OCI-LY7 (cell line): Measurements from ENCODE around the gene IFI6. TPM values are rescaled to one million over a fixed set of nuclear protein-coding genes. Genes with fewer than 3 reads are reported as not detected.

Experiments used
- BruUV-seq: library from RNA; stranded (reverse); fragments of 400-500 nt; replicated peaks from 2 replicates; lab custom pipeline; 2021; lab: Mats Ljungman, UMichigan
- CTCF ChIA-PET: fragments of 300-600 bp; sonication (Branson Sonifier 250); formaldehyde crosslinking; loops from one replicate; lab custom pipeline; 2022; ENCODE audit warnings: antibody characterized with exemption; ENCODE audit not compliant: unreplicated experiment; lab: Charles Lee
- POLR2A ChIA-PET: fragments of 300-600 bp; sonication (Branson Sonifier 250); formaldehyde crosslinking; loops from one replicate; lab custom pipeline; 2022; ENCODE audit warnings: antibody characterized with exemption; lab: Charles Lee
- DNase-seq: peaks from one replicate; pipeline ENCODE4 v3.0.0-alpha.2; 2015; ENCODE audit warnings: low spot score
- H2AFZ ChIP-seq: fragments of 200-600 bp; sonication (generic), shearing (Covaris generic); 2 replicates; pipeline ENCODE4 v1.6.1; 2014; ENCODE audit warnings: mild to moderate bottlenecking, antibody characterized with exemption, low read length, moderate library complexity
- H3K27ac ChIP-seq: fragments of 200-600 bp; sonication (generic); 2 replicates; pipeline ENCODE4 v1.5.1; 2014; ENCODE audit warnings: mixed run types, low read depth, mild to moderate bottlenecking, moderate library complexity, low read length, inconsistent platforms; ENCODE audit not compliant: poor library complexity, severe bottlenecking
- H3K36me3 ChIP-seq: fragments of 200-600 bp; sonication (generic); 2 replicates; pipeline ENCODE4 v1.6.1; 2014; ENCODE audit warnings: mild to moderate bottlenecking, antibody characterized with exemption, low read length, moderate library complexity, mixed read lengths; ENCODE audit not compliant: insufficient read depth
- H3K4me1 ChIP-seq: fragments of 200-600 bp; sonication (generic); 2 replicates; pipeline ENCODE4 v1.5.1; 2014; ENCODE audit warnings: mild to moderate bottlenecking, low read length; ENCODE audit not compliant: insufficient read depth, poor library complexity, severe bottlenecking
- H3K4me2 ChIP-seq: fragments of 200-600 bp; sonication (generic); 2 replicates; pipeline ENCODE4 v1.6.1; 2014; ENCODE audit warnings: mild to moderate bottlenecking, low read length
- H3K4me3 ChIP-seq: fragments of 200-600 bp; sonication (generic); 2 replicates; pipeline ENCODE4 v1.5.1; 2014; ENCODE audit warnings: mild to moderate bottlenecking, low read depth, low read length; ENCODE audit not compliant: poor library complexity, severe bottlenecking
- H3K79me2 ChIP-seq: fragments of 200-600 bp; sonication (generic); 2 replicates; pipeline ENCODE4 v1.6.1; 2016; ENCODE audit warnings: low read depth, mild to moderate bottlenecking, low read length, moderate library complexity, mixed read lengths; ENCODE audit not compliant: insufficient read depth
- H3K9me2 ChIP-seq: fragments of 200-600 bp; sonication (generic); 2 replicates; pipeline ENCODE4 v1.6.1; 2016; ENCODE audit warnings: mild to moderate bottlenecking, low read length, mixed read lengths; ENCODE audit not compliant: insufficient read depth
- H3K9me3 ChIP-seq: fragments of 200-600 bp; sonication (generic); 2 replicates; pipeline ENCODE4 v1.6.1; 2014; ENCODE audit warnings: mild to moderate bottlenecking, mixed run types, low read length, mixed read lengths
- H4K20me1 ChIP-seq: fragments of 200-600 bp; sonication (generic); 2 replicates; pipeline ENCODE4 v1.6.1; 2014; ENCODE audit warnings: mild to moderate bottlenecking, antibody characterized with exemption, low read length, moderate library complexity, mixed read lengths; ENCODE audit not compliant: insufficient read depth
- CTCF ChIP-seq: fragments of 200-600 bp; sonication (generic); conservative IDR thresholded peaks from 2 replicates; pipeline ENCODE4 v1.5.1; 2014; ENCODE audit warnings: mild to moderate bottlenecking, antibody characterized with exemption, low read length, moderate library complexity, mixed read lengths
- EZH2phosphoT487 ChIP-seq: fragments of 200-600 bp; sonication (generic); IDR thresholded peaks from 2 replicates; pipeline ENCODE4 v1.6.1; 2018; ENCODE audit warnings: low read depth, borderline replicate concordance, mild to moderate bottlenecking, mixed run types, antibody characterized with exemption, low read length, moderate library complexity, mixed read lengths
- intact Hi-C: fragments of 100-400 bp; cut with micrococcal nuclease; formaldehyde crosslinking; loops from one replicate; pipeline ENCODE4 v1.10.0; 2022; ENCODE audit not compliant: unreplicated experiment
- total RNA-seq, 2 experiments: library from RNA; depleted of rRNA in 1 of 2; stranded (reverse); fragments of >200 nt in 1 of 2; shearing (Covaris generic) in 1 of 2; gene quantifications; 2 replicates each; pipeline ENCODE4 v1.2.3, GENCODE V29; 2014 to 2022

The IFI6 gene
- total RNA-seq, 2 experiments from 2014 or later = 6.0 to 7.7 TPM

GRCh38 chr1:27662261-27662660 lies 9.7 kb downstream of the IFI6 start:
- no peaks in the 10 kb centered on the region for H3K36me3 ChIP-seq
- peak overlapping the region; percentile 90 for H3K4me2 ChIP-seq
- peak overlapping the region; percentile 85 for H3K27ac ChIP-seq
- no peaks in the 10 kb centered on the region for H4K20me1 ChIP-seq
- CTCF ChIA-PET = interaction anchor here (0.6 to 1.9 kb wide), 4 partner anchors 19 to 366 kb away, joined by 3 to 26 read pairs (median 6); no protein-coding TSS in a partner anchor
- POLR2A ChIA-PET = interaction anchor here (0.7 to 3.8 kb wide), 8 partner anchors 13 to 501 kb away, joined by 3 to 34 read pairs (median 5); no protein-coding TSS in a partner anchor
- H3K9me2 ChIP-seq = no peaks in the 10 kb centered on the region
- H3K79me2 ChIP-seq = no peaks in the 10 kb centered on the region
- peak overlapping the region; percentile 54 for H3K4me3 ChIP-seq
- TF ChIP-seq EZH2phosphoT487 (no peak), CTCF (no peak)
- peaks cover 55% of the 10 kb centered on the region for H3K4me1 ChIP-seq
- no TSS peak for BruUV-seq
- no peaks in the 10 kb centered on the region for H3K9me3 ChIP-seq
- intact Hi-C loops = loop anchor here (2.0 to 10.0 kb wide), 3 partner anchors 31 to 337 kb away; partner anchors contain the start of gene TMEM222
- DNase-seq = no peak
- H2AFZ ChIP-seq = peak overlapping the region; percentile 65; the same call in 1 of the 2 replicates

GRCh38 chr1:27661412-27662075 lies 10.4 kb downstream of the IFI6 start:
- Histone ChIP-seq H3K4me3 (no peak overlapping the region), H3K9me2 (no peaks in the 10 kb centered on the region), H3K36me3 (no peaks in the 10 kb centered on the region), H3K79me2 (no peaks in the 10 kb centered on the region), H3K4me1 (peaks cover 55% of the 10 kb centered on the region), H2AFZ (no peak overlapping the region), H4K20me1 (no peaks in the 10 kb centered on the region), H3K27ac (peak overlapping the region; percentile 38), H3K9me3 (no peaks in the 10 kb centered on the region), H3K4me2 (no peak overlapping the region; the same call in 1 of the 2 replicates)
- BruUV-seq = no TSS peak
- ChIA-PET CTCF (interaction anchor here (0.6 to 1.9 kb wide), 5 partner anchors 52 to 367 kb away, joined by 3 to 26 read pairs (median 4); no protein-coding TSS in a partner anchor), POLR2A (interaction anchor here (0.6 to 3.8 kb wide), 12 partner anchors 10 to 500 kb away, joined by 3 to 34 read pairs (median 4); no protein-coding TSS in a partner anchor)
- TF ChIP-seq EZH2phosphoT487 (no peak), CTCF (no peak)
- intact Hi-C loops = loop anchor here (2.0 to 10.0 kb wide), 3 partner anchors 31 to 337 kb away; partner anchors contain the start of gene TMEM222
- DNase-seq = no peak
